GM19395 (cell line): ENCODE results near the gene TMEM156.

Experiments
- ATAC-seq: cut with Tn5 transposase; IDR thresholded peaks from one replicate; pipeline ENCODE4 v1.9.1; 2021; ENCODE audit warnings: mild to moderate bottlenecking, moderate library complexity; ENCODE audit not compliant: unreplicated experiment

Gene TMEM156

DNA sequence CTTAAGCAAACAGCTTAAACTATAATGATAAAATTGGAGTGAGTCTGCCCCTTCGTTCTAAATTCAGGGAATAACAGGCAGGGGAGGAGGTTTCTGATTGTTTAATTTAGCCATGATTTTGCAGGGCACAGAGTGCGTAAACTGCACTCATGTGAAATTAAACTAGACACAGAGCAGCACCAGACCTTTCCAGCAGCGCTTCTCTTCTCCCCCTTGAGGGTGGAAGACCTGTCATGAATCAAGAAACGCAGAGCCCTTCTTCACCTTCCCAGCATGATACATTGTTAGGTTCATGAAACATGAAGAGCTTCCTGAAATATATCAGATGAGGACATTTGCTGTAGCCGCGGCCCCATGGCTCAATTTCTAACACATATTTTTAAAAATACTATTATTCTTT is 101.5 kb downstream of the TMEM156 start:
- ATAC-seq = no peak

DNA sequence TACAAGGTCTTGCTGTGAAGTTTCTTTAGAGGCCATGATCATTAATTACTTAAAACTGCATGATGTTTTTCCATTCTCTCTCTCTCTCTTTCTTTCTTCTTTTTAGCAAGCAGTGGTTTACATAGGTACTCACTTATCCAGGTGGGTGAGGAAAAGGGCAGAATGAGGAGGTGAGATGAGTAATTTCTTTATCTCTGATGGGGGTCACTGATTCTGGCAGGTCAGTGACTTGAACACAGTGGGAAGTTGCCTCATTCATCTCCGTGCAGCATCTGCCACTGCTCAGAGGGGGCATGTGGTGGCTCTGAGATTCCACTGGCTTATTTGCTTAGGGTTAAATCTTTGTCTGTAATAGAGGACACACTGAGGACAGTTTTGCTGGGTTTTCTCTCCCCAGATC is 102.0 kb downstream of the TMEM156 start:
- ATAC-seq = no peak

- ATAC-seq = no peak
These were observed 103.2 kb downstream of the TMEM156 start for GRCh38 chr4:38928974-38929373.

DNA sequence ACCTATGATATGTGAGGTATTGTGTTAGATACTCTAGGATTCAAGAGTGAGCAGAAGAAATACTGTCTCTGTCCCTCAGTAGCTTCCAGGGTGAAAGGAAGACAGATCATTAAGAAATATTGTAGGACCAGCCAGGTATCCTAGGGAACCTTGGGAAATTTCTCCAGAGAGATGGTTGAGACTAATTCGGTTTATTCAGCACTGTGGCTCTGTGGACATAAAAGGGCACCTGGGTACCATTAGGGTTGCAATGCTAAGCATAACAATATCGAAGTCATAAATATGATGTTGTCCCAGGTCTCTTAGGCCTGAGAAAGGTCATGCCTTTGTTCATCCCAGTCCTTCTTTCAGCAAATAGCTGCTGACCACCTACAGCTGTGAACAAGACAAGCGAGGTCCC is 103.6 kb downstream of the TMEM156 start:
- ATAC-seq = no peak

DNA sequence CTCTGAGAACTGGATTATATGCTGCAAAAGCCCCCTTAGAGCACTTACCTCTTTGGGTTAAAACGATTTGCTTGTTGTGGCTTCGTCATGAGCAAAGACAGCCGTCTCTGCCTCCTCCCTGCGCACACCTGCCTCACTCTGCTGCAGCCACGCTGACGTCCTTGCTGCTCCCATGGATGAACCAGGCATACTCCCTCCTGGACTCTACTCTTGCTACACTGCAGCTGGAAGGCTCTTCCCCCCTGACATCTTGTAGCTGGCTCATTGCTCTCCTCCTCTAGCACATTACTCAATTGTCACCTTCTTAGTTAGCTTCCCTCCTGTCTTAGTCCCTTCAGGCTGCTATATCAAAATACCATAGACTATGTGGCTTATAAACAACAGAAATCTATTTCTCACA is 105.3 kb downstream of the TMEM156 start:
- ATAC-seq = no peak

- ATAC-seq = no peak
These were observed 106.5 kb downstream of the TMEM156 start for GRCh38 chr4:38925492-38926413.

GRCh38 chr4:38924353-38924752 is 107.9 kb downstream of the TMEM156 start:
- no peak for ATAC-seq

- no peak for ATAC-seq
These were observed 108.5 kb downstream of the TMEM156 start for GRCh38 chr4:38923746-38924145.

DNA sequence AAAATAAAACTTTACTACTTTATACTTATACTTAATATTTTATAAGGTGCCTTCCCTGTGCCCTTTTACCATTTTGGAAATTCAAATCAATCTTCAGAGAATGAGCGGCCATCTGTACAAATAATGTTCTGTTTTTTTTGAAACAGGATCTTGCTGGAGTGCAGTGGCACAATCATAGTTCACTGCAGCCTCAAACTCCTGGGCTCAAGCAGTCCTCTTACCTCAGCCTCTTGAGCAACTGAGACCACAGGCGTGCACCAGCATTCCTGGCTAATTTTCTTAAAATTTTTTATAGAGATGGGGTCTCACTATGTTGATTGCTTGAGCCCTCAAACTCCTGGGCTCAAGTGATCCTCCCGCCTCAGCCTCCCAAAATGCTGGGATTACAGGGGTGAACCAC is 111.1 kb downstream of the TMEM156 start:
- ATAC-seq = no peak

DNA sequence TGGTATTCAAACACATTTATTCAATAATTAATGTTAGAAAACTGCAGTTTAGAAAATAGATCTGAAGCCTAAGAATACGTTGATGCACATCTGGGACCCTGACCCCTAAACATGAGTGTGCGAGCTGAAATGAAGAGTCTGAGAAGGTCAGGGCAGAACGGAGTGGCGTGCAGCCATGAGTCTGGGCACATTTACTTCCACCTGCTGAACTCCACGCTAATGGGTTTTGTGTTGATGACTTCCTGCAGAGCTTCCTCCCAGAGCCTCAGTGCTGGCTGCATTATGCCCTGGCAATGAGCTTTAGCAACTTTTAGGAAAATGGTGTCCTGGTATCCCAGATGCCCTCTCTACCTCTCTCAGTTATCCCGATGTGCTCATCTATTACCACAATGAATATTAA is 111.5 kb downstream of the TMEM156 start:
- no peak for ATAC-seq

GRCh38 chr4:38920186-38920585 is 112.0 kb downstream of the TMEM156 start:
- ATAC-seq = no peak

DNA sequence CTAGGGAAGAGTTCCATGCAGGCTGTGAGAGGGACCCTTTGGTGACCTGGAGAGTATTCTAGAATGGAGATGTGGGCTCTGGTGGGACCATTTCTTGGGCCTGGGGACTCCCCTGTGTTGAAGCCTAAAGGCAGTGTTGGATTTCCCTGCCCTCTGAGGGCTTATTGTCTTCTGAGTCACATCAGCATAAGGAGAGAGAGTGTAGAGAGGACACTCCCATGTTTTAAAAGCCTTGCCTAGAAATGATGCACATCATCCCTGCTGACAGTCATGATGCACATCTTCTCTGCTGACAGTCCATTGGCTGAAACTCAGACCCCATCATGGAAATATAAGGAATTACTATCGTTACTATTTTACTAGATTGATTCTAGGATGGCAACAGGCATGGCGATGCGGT is 112.7 kb downstream of the TMEM156 start:
- no peak for ATAC-seq

GRCh38 chr4:38917481-38918025 is 114.7 kb downstream of the TMEM156 start:
- ATAC-seq = no peak
